HCT116 (cell line): ENCODE data around the gene SCN3A. TPM values are rescaled to one million over a fixed set of nuclear protein-coding genes. Genes with fewer than 3 reads are reported as not detected.

Experiments used
- ATAC-seq: fragments of 200-7000 bp; cut with Tn5 transposase; 2 replicates; pipeline ENCODE4 v1.9.1; 2020; ENCODE audit warnings: mild to moderate bottlenecking, moderate library complexity
- BruUV-seq: library from RNA; stranded (reverse); fragments of 400-500 nt; replicated peaks from 2 replicates; lab custom pipeline; 2021; lab: Mats Ljungman, UMichigan
- CTCF ChIA-PET: fragments of 300-600 bp; sonication (Branson Sonifier 250); formaldehyde crosslinking; loops from one replicate; lab custom pipeline; 2021; ENCODE audit warnings: antibody characterized with exemption; lab: Charles Lee
- POLR2A ChIA-PET: fragments of 300-600, 350-600 bp; sonication (Branson Sonifier 250); formaldehyde crosslinking; loops from one replicate; lab custom pipeline; 2021; ENCODE audit warnings: antibody characterized with exemption; lab: Charles Lee
- RAD21 ChIA-PET, 2 experiments: fragments of 300-600 bp; sonication (Branson Sonifier 250); formaldehyde crosslinking; loops; one replicate each; lab custom pipeline; 2023; ENCODE audit warnings: low total read pairs in 2 of 2; ENCODE audit not compliant: uncharacterized antibody in 2 of 2, unreplicated experiment in 2 of 2, low non-redundant PET in 1 of 2; lab: Charles Lee
- DNase-seq: peaks from one replicate; pipeline ENCODE4 v3.0.0-alpha.2; 2010; ENCODE audit warnings: low read depth, low spot score
- H2AFZ ChIP-seq: fragments of 200-600 bp; shearing (Covaris generic), sonication (generic); 2 replicates; pipeline ENCODE4 v1.6.1; 2017; ENCODE audit warnings: low read depth, mixed run types, mixed read lengths, antibody characterized with exemption, low read length; ENCODE audit not compliant: poor library complexity, severe bottlenecking
- H3K27ac ChIP-seq: 2 replicates; pipeline ENCODE4 v1.5.1; 2012; ENCODE audit warnings: low read depth, low read length
- H3K27me3 ChIP-seq: fragments of 200-600 bp; sonication (generic); 2 replicates; pipeline ENCODE4 v1.6.1; 2016; ENCODE audit warnings: mixed run types, low read length, mixed read lengths; ENCODE audit not compliant: insufficient read depth
- H3K36me3 ChIP-seq, 2 experiments: fragments of 200-500 bp in 1 of 2; fragments of 200-600 bp in 1 of 2; sonication (Bioruptor generic) in 1 of 2; sonication (generic) in 1 of 2; 2 replicates each; pipeline versions ENCODE4 v1.5.1 to v1.6.1; 2014 to 2016; ENCODE audit warnings: low read length in 2 of 2, inconsistent platforms in 1 of 2, mixed read lengths in 1 of 2, mixed run types in 1 of 2; ENCODE audit not compliant: insufficient read depth in 2 of 2, control insufficient read depth in 1 of 2
- H3K4me1 ChIP-seq, 2 experiments: fragments of 200-600 bp in 1 of 2; sonication (generic) in 1 of 2; 2 replicates each; pipeline versions ENCODE4 v1.5.1 to v1.6.1; 2012 to 2017; ENCODE audit warnings: low read length in 2 of 2, inconsistent platforms in 1 of 2, mild to moderate bottlenecking in 1 of 2, mixed read lengths in 1 of 2, mixed run types in 1 of 2, moderate library complexity in 1 of 2; ENCODE audit not compliant: insufficient read depth in 2 of 2, control insufficient read depth in 1 of 2
- H3K4me2 ChIP-seq: fragments of 200-600 bp; sonication (generic); 2 replicates; pipeline ENCODE4 v1.6.1; 2017; ENCODE audit warnings: mixed run types, low read length, mixed read lengths
- H3K4me3 ChIP-seq, 2 experiments: fragments of 200-600 bp in 1 of 2; sonication (generic) in 1 of 2; replicated peaks in 1 of 2; 2 replicates each; pipeline ENCODE4 v1.5.1; 2011 to 2016; ENCODE audit warnings: low read length in 2 of 2, control low read depth in 1 of 2, low read depth in 1 of 2, mild to moderate bottlenecking in 1 of 2, mixed read lengths in 1 of 2, mixed run types in 1 of 2
- H3K79me2 ChIP-seq: fragments of 200-600 bp; sonication (generic); 2 replicates; pipeline ENCODE4 v1.6.1; 2017; ENCODE audit warnings: mild to moderate bottlenecking, mixed run types, low read length, moderate library complexity, mixed read lengths; ENCODE audit not compliant: insufficient read depth
- H3K9ac ChIP-seq: fragments of 200-600 bp; sonication (generic); 2 replicates; pipeline ENCODE4 v1.6.1; 2016; ENCODE audit warnings: low read length, mixed read lengths
- H3K9me2 ChIP-seq: fragments of 200-600 bp; sonication (generic), shearing (Covaris generic); 2 replicates; pipeline ENCODE4 v1.6.1; 2017; ENCODE audit warnings: mixed run types, mild to moderate bottlenecking, moderate library complexity; ENCODE audit not compliant: insufficient read depth
- H3K9me3 ChIP-seq, 2 experiments: fragments of 200-500 bp in 1 of 2; fragments of 200-600 bp in 1 of 2; sonication (Bioruptor generic) in 1 of 2; sonication (generic) in 1 of 2; 2 replicates each; pipeline ENCODE4 v1.6.1; 2014 to 2017; ENCODE audit warnings: low read length in 2 of 2, mixed read lengths in 2 of 2, inconsistent platforms in 1 of 2, low read depth in 1 of 2, mild to moderate bottlenecking in 1 of 2, mixed run types in 1 of 2, moderate library complexity in 1 of 2; ENCODE audit not compliant: control insufficient read depth in 1 of 2, insufficient read depth in 1 of 2
- H4K20me1 ChIP-seq: fragments of 200-600 bp; sonication (generic), shearing (Covaris generic); 2 replicates; pipeline ENCODE4 v1.6.1; 2017; ENCODE audit warnings: mixed run types, mild to moderate bottlenecking, moderate library complexity; ENCODE audit not compliant: insufficient read depth
- CBX3 ChIP-seq: IDR thresholded peaks from 2 replicates; pipeline ENCODE4 v1.6.1; 2012; ENCODE audit warnings: low read depth
- CEBPB ChIP-seq: IDR thresholded peaks from 2 replicates; pipeline ENCODE4 v1.6.1; 2012; ENCODE audit warnings: low read depth
- ELF1 ChIP-seq: IDR thresholded peaks from 2 replicates; pipeline ENCODE4 v1.6.1; 2012; ENCODE audit warnings: low read depth, borderline replicate concordance
- EZH2 ChIP-seq: fragments of 200-600 bp; sonication (generic); IDR thresholded peaks from 2 replicates; pipeline ENCODE4 v1.6.1; 2017; ENCODE audit warnings: antibody characterized with exemption, mixed run types
- EZH2phosphoT487 ChIP-seq: fragments of 200-600 bp; IDR thresholded peaks from 2 replicates; pipeline ENCODE4 v1.6.1; 2018; ENCODE audit warnings: antibody characterized with exemption, borderline replicate concordance
- JUND ChIP-seq: IDR thresholded peaks from 2 replicates; pipeline ENCODE4 v1.6.1; 2012
- MAX ChIP-seq: IDR thresholded peaks from 2 replicates; pipeline ENCODE4 v1.6.1; 2012
- REST ChIP-seq: IDR thresholded peaks from 2 replicates; pipeline ENCODE4 v1.6.1; 2012; ENCODE audit warnings: low read depth
- SRF ChIP-seq: IDR thresholded peaks from 2 replicates; pipeline ENCODE4 v1.6.1; 2012; ENCODE audit warnings: low read depth
- TCF7L2 ChIP-seq: IDR thresholded peaks from 2 replicates; pipeline ENCODE4 v1.7.0; 2011; ENCODE audit warnings: borderline replicate concordance, inconsistent platforms; ENCODE audit not compliant: insufficient read depth, insufficient read length; ENCODE audit errors: extremely low read depth
- YY1 ChIP-seq: IDR thresholded peaks from 2 replicates; pipeline ENCODE4 v1.6.1; 2011; ENCODE audit warnings: low read length, low read depth, moderate library complexity, mild to moderate bottlenecking; ENCODE audit not compliant: insufficient replicate concordance; ENCODE audit errors: extremely low read depth
- ZFX ChIP-seq: fragments of 450-650 bp; IDR thresholded peaks from 2 replicates; pipeline ENCODE4 v1.6.1; 2017
- intact Hi-C: fragments of 100-400 bp; cut with micrococcal nuclease; formaldehyde crosslinking; loops from 2 replicates; pipeline ENCODE4 v1.10.0; 2022
- total RNA-seq: library from RNA; stranded (reverse); gene quantifications from one replicate; pipeline ENCODE4 v1.2.1, GENCODE V29; 2021; ENCODE audit not compliant: unreplicated experiment
- TF ChIP-seq, protein P1 (sequence below), 3 experiments: fragments of 200-600 bp in 1 of 3; sonication (generic) in 1 of 3; IDR thresholded peaks in 2 of 3; conservative IDR thresholded peaks in 1 of 3; 2 replicates each; pipeline ENCODE4 v1.5.1; 2012 to 2017; ENCODE audit warnings: low read depth in 2 of 3, low read length in 2 of 3, antibody characterized with exemption in 1 of 3, borderline replicate concordance in 1 of 3, control low read depth in 1 of 3, mild to moderate bottlenecking in 1 of 3, mixed read lengths in 1 of 3, mixed run types in 1 of 3, moderate library complexity in 1 of 3; ENCODE audit not compliant: insufficient read depth in 1 of 3
- TF ChIP-seq, protein P2 (sequence below): IDR thresholded peaks from 2 replicates; pipeline ENCODE4 v1.6.1; 2012

The SCN3A gene
- total RNA-seq, 1 experiment from 2014 or later = not detected

GRCh38 chr2:165074884-165075283 lies 129.0 kb downstream of the SCN3A start:
- no peak for DNase-seq
- H2AFZ ChIP-seq = no peak overlapping the region
- H3K4me3 ChIP-seq = no peak overlapping the region
- POLR2A ChIA-PET = no interaction called here
- H3K4me2 ChIP-seq = no peak overlapping the region
- H3K9ac ChIP-seq = no peak overlapping the region
- no peak overlapping the region for H3K27ac ChIP-seq
- H3K4me1 ChIP-seq = no peaks in the 10 kb centered on the region
- intact Hi-C loops = no loop called here
- no TSS peak for BruUV-seq
- H3K79me2 ChIP-seq = no peaks in the 10 kb centered on the region
- no peaks in the 10 kb centered on the region for H3K27me3 ChIP-seq
- ATAC-seq = no peak
- H3K9me3 ChIP-seq = no peaks in the 10 kb centered on the region; a peak in 1 of 4 replicates
- TF ChIP-seq MAX (no peak), CBX3 (no peak), JUND (no peak), ELF1 (no peak)
- H3K9me2 ChIP-seq = no peaks in the 10 kb centered on the region
- no peaks in the 10 kb centered on the region for H4K20me1 ChIP-seq
- H3K36me3 ChIP-seq = no peaks in the 10 kb centered on the region
- RAD21 ChIA-PET = no interaction called here
- CTCF ChIA-PET = no interaction called here

DNA sequence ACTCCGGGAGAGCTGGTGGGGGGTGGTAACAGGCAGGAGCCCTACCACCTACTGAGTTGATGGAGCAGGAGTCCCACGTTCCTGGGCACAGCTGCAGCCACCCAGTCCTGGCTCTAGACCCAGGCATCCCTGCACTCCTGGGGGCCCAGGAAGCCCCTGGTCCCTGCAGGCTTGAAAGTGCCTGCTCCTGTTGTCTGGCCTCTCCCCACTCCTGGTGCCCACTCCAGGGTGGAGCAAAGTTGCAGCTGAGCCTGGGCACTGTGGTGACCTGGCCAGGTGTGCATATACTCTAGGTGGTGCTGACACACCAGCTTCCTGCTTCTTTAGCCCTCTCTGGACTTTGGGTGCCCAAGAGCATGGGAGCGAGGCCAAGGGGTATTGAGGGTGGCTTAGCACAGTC lies 129.5 kb downstream of the SCN3A start:
- intact Hi-C loops = no loop called here
- no TSS peak for BruUV-seq
- ChIA-PET POLR2A (no interaction called here), CTCF (no interaction called here), RAD21 (no interaction called here)
- Histone ChIP-seq H2AFZ (no peak overlapping the region), H3K36me3 (no peaks in the 10 kb centered on the region), H3K9me2 (no peaks in the 10 kb centered on the region), H4K20me1 (no peaks in the 10 kb centered on the region), H3K9me3 (no peaks in the 10 kb centered on the region; a peak in 1 of 4 replicates), H3K79me2 (no peaks in the 10 kb centered on the region), H3K9ac (no peak overlapping the region), H3K4me3 (no peak overlapping the region), H3K4me2 (no peak overlapping the region), H3K4me1 (no peaks in the 10 kb centered on the region), H3K27ac (no peak overlapping the region), H3K27me3 (no peaks in the 10 kb centered on the region)
- ATAC-seq = no peak
- TF ChIP-seq CBX3 = no peak
- TF ChIP-seq YY1 = no peak
- TF ChIP-seq, protein P1, sequence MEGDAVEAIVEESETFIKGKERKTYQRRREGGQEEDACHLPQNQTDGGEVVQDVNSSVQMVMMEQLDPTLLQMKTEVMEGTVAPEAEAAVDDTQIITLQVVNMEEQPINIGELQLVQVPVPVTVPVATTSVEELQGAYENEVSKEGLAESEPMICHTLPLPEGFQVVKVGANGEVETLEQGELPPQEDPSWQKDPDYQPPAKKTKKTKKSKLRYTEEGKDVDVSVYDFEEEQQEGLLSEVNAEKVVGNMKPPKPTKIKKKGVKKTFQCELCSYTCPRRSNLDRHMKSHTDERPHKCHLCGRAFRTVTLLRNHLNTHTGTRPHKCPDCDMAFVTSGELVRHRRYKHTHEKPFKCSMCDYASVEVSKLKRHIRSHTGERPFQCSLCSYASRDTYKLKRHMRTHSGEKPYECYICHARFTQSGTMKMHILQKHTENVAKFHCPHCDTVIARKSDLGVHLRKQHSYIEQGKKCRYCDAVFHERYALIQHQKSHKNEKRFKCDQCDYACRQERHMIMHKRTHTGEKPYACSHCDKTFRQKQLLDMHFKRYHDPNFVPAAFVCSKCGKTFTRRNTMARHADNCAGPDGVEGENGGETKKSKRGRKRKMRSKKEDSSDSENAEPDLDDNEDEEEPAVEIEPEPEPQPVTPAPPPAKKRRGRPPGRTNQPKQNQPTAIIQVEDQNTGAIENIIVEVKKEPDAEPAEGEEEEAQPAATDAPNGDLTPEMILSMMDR (IDR thresholded peaks at IDR 0.05 in 2 of 3, conservative IDR thresholded peaks at IDR 0.05 in 1 of 3; ENCODE audit: borderline replicate concordance in 1 of 3, insufficient read depth in 1 of 3, low read depth in 2 of 3, low read length in 2 of 3) = no peak
- TF ChIP-seq CEBPB = no peak
- no peak for TF ChIP-seq REST
- TF ChIP-seq, protein P2, sequence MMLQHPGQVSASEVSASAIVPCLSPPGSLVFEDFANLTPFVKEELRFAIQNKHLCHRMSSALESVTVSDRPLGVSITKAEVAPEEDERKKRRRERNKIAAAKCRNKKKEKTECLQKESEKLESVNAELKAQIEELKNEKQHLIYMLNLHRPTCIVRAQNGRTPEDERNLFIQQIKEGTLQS = no peak
- no peak for TF ChIP-seq TCF7L2
- TF ChIP-seq EZH2phosphoT487 = no peak
- TF ChIP-seq SRF = no peak
- TF ChIP-seq EZH2 = no peak
- no peak for TF ChIP-seq ZFX
- no peak for TF ChIP-seq ELF1
- TF ChIP-seq, all 23 proteins: peak for 0
- no peak for DNase-seq
